ENCODE data around the gene NFKB2.
A peak's percentile ranks its signal among the peaks of the same experiment; 100 is the strongest.

Gene NFKB2

DNA sequence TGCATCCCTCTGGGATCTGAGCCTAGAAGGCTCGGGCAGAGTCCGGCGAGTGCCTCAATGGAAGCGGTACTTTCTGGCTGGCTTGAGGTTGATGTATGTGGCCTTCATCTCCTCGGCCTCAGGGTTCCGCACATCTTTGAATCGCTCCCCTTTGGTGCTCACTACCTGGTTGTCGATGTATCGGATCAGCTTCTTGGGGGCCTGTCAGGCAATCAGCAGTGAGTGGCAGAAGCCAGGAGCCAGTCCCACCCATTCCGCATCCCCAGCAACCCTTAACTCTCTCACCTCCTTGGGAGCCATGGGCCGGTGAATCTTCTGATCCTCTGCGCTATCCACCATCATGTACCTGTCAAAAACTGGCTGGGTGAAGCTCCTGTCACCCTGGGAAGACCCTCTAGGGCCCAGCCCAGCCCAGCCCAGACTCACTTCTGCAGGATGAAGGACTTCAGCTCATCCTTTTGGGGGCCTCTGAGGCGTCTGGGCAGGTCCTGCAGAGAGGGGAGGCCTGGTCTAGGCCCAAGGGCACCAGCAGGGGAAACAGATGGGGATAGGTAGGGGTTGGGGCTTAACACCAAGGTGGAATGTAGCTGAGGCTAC lies 28.0 kb downstream of the NFKB2 start:
- DNase-seq: no peak

DNA sequence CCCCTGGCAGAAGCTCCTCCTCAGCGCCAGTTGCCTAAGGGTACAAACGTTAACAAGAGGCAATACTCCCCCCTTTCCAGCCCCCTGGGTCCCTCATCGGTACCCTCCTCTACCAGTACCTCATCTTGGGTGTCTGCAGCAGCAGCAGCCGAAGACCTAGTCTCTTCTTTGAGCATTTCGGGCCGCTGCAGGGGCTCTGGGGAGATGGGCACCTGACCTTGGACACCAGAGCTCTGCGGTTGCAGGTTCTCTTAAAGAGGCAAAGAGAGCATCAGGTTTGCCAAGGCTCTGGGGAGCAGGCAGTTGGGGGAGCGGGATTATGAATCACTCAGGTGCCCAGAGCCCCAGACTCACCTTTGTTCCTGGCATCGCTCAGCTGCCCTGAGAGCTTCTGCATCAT lies 28.6 kb downstream of the NFKB2 start:
- no peak for DNase-seq

DNA sequence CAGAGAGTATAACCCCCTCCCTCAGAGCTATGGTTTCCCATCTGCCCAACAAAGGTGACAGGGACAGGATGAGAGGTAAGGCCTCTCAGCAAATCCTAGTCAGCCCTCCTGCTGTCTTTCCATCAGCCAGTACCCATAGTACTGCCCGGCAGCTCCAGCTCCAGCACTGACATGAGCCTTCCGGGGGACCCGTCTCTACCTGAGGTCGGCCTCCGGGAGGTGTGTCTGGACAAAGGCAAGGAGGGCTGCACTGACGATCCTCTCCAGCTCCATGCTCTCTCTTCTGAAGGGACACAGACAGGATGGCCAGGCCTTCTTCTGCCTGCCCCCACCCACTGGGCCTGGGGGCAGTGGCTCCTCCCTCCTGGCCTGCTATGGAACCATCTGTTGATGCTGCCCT lies 29.4 kb downstream of the NFKB2 start:
- DNase-seq: no peak

DNA sequence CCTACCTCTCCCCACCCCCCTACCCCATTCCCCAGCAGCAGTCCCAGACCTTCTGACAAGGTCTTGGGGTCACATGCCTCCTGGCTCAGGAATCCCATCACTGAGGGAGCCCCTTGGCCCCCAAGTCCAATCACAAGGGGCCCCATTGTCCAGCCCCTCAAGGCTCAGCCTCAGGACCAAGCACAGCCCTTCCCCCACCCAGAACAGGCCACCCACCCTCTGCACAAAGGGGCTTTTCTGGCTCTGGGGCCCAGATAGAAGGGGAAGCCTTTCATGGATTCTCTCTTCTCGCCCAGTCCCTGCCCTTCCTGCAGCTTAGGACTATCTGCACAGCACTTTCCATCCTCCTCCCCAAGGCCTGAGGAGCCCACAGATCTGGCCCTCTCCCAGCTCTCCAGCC lies 29.9 kb downstream of the NFKB2 start:
- no peak for DNase-seq

DNA sequence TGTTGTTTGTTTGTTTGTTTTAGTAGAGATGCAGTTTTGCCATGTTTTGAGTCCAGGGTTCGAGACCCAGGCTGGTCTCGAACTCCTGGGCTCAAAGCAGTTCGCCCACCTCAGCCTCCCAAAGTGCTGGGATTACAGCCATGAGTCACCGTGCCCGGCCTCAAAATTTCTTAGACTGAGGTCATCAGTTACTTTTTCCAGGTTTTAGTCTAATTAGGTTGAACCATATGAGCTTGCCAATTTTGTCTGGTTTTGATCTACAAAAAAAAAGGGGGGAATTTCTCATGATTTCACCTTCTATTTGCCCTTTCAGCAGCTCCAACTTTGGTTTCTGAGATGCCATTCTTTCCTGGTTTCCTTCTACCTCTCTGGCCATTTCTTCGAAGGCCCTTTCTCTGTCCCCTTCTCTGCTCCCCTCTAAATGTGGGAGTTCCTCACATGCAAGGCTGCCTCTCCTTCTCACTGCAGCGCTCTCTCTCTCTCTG lies 31.3 kb downstream of the NFKB2 start:
- no peak for DNase-seq

DNA sequence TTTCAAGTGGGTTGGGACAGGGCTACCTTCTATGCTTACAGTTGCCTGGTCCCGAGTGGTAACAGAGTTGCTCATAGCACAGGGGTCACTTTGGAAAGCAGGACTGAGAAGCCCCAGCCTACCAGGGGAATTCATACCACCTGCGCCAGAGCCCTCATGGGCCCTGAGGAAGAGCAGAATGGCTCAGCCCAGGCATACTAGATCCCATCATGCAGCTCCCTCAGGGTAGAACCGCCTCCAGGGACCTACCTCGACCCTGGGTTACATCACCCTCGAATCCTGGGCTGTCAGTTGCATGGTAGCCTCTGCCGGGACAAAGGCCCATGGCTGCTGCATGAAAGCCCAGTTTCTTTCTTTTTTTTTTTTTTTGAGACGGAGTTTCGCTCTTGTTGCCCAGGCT lies 34.0 kb downstream of the NFKB2 start:
- no peak for DNase-seq

DNA sequence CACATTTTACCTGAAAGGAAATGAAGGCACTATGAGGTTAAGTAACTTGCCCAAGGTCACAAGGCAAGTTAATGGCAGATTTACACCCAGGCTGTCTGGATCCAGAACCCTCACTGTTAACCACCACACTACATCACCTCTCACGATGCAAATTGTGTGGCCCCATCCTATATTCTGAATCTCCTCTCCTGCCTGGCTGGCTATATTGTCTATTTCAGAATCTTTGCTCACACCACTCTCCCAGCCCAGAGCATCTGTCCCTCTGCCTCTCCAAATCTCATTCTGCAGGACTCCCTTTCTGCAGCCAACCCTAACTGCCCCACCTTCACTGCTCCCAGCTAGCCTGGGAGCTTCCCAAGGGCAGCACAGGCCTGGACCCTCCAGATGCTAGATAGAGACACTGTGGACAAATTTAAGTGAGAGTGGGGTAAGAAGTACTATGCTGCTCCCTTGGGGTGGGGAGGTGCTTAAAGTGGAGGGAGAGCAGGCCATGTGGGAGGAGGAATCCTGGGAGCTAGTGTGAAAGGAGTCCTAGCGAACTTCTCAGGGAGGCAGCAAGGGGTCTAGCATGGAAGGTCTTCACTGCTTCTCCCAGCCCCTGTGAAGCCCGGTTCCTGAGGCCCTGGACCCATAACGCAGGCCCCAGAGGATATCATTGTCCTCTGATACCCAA lies 36.1 kb downstream of the NFKB2 start:
- DNase-seq: no peak

DNA sequence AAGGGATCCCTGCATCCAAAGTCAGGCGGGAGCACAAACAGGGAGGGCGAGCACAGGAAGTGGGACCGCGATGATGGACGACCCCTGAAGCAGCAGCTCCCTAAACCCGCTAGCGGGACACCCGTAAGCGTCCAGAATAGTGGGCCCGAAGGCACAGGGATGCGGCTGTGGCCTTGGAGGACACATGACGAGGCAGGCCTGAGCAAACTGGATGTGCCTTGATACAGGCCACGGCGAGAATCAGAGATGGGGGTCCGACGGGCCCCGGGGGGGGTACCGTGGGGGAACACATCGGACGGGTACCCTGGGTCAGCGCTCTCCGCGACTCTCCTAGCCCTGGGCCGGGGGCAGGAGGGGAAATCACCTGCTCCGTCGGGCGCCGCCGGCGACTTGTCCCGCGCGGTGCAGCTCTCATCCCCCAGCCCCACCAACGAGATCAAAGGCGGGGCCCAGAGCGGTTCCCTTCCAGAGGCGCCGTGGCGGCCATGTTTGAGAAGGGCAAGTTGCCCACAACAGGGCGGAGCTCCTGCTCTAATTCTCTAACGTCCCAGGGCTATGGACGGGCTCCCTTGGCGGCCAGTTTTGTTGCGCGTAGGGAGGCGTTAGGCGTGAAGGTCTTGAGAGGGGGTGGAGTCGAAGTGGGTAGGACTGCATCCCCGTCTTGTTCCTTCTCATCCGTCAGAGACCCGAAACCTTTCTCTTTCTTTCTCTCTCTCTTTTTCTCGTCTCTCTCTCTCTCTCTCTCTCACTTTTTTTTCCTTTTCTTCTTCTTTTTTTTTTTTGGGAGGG lies 36.9 kb downstream of the NFKB2 start, which contains the start of gene CUEDC2:
CUEDC2 (minus strand) TSS at position 413 of the 789 bp plus-strand sequence. CDS start 7,386 bp downstream, outside the sequence.
- peak; percentile 82 to 96 (median 88) for DNase-seq

DNA sequence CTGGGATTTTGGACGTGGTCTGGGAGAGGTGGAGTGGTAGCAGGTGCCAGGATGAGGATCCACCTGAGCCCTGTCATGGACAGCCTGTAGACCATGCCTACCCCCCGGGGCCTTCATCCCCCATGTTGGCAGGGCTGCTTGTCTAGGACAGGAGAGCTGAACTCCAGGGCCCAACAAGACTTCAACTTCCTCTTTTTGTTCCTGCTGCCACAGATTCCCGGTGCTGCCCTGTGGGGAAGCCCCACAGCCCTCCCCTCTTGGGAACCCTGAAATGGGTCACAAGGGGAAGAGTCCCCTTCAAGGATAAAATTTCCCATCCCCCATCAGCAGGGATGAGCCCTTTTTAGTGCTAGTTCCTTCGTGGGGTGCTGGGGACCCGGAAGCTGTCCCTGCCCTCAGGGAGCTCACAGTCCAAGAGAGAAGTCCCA lies 38.1 kb downstream of the NFKB2 start:
- no peak for DNase-seq

DNA sequence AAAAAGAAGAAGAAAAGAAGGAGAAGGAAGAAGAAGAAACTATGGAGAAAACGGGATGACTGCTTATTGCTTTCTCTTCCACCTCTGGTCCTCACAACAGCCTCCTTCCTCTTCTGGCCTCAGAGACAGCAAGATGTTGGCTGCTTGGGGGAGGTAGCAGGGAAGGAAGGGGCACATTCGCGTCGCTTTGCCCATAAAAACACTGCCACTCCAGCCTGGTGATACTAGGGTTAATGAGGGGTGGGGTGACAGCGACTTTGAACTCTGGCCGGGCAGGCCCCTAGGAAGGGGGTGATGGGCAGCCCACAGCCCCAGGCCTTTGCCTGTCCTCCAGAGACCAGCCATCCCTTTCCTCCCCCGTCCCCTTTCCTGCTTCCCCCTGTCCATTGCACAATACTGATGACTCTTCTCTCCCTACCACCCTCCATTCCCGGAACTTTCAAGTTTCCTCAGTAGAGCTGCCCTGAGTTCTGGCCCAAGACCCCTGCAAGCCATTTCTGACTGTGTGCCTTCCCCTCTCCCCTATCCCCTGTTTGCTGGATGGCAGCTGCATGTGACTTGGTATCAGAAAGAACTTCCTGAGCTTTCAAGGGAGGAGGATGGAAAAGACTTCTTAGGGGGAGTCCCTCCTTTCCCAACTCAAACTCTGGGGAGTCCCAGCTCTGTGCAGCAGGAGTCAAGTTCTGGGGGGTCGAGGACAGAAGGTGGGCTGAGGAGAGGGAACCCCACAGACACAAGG lies 39.1 kb downstream of the NFKB2 start:
- no peak for DNase-seq

DNA sequence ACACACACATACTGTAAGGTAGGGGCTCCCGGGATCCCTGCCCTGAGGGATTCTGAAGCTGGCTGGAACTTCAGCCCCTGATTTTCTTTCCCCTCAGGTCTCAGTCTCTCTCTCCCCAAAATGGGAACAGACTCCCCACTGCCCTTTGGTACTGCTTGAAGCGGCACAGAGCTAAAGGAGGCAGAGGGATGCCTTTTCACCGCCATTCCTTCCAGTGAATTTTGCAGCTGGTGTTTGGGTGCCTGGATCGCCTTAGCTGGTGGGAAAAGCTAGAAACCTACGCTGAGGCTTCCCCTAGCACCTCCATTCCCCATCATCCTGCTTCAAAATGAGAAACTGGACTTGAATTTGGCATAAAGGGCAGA lies 39.6 kb downstream of the NFKB2 start:
- no peak for DNase-seq

DNA sequence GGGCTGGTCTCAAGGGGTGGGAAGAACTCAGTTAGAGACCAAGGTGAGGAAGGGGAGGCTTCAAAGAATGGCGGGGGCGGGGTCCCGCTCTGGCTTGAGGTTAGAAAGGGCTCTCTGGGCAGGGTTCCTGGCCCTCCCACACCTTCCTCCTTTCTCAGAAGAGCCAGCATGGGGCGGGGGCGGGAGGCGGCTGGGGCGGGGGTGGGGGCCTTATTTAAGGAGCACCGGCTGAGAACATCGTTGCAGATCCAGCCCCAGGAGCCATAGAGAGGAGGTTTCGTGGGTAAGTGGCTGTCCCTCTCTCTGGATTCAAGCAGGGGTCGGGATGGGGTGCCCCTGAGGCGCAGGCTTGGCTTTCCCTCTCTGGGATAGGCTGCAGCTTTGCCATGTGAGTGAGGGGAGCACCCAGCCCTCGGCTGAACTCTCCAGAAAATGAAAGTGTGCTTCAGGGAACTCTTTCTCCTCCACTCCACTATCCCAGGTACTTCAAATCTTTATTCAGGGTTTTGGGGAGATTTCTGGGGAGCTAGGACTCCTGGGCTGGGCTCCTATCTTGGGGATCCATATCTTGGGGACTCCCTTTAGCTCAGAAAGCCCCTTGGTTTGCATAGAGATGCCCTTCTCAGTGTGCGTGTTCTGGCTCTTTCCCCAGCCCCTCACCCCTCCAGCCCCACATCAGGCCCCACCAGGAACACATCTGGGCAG lies 40.2 kb downstream of the NFKB2 start:
- DNase-seq: no peak

DNA sequence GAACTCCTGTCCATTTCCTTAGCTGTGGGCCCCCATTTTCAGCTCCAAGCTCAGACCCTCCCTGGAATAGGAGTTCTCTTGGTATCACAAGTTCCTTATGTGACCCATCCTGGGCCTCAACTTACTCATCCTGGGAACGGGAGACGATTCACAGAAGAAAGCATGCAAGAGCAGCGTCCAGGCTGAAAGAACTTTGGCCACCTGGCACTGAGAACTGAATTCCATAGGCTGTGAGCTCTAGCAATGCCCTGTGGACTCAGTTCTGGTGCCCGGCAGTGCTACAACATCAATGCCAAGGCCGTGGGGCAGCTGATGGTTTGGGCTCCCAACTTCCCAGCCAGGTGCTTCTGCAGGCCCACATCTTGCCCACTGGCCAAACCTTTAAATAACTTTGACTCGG lies 40.8 kb downstream of the NFKB2 start:
- DNase-seq: no peak

DNA sequence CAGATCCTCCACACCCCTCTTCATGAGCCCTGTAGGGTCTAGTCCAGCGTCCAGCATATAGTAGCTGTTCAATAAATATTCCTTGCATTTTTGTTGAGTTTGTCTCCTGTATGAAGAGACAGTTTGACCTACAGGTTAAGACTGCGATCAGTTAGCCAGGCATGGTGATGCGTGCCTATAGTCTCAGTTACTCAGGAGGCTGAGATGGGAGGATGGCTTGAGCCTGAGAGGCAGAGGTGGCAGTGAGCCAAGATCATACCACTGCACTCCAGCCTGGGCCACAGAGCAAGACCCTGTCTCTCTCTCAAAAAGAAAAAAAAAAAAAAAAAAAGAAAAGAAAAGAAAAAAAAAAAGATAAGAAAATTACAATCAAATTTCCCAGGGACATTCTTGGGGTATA lies 42.0 kb downstream of the NFKB2 start:
- DNase-seq: no peak

DNA sequence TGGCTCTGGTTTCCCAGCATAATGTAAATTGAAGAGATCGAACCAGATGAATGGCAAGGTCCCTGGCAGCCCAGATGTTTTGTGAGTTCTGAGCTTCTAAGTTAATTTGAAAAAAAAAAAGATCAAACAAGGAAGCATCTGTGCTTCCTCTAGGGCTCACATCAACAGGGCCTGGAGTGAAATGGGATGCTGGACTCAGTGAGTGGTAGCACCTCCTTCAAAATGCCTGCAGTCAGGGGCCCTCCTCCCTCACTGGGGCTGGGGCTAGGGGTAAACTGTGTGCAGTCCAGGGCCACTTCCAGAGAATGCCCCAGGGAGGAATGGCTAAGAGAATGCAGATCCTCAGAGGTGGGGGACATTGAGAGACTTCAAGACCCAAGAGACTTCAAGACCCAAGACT lies 42.9 kb downstream of the NFKB2 start:
- no peak for DNase-seq

DNA sequence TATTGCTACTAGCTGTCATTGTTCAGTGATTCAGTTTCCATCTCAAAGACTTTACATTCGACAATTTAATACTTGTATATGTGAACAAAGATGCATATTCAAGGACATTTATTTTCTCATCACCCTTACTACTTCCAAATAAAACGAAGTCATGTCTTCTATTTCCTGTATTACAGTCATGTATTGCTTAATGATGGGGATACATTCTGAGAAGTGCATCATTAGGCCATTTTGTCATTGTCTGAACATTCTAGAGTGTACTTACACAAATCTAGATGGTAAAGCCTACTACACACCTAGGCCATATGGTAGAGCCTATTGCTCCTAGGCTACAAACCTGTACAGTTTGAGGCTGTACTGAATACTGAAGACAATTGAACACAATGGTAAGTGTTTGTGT lies 49.3 kb downstream of the NFKB2 start:
- no peak for DNase-seq

DNA sequence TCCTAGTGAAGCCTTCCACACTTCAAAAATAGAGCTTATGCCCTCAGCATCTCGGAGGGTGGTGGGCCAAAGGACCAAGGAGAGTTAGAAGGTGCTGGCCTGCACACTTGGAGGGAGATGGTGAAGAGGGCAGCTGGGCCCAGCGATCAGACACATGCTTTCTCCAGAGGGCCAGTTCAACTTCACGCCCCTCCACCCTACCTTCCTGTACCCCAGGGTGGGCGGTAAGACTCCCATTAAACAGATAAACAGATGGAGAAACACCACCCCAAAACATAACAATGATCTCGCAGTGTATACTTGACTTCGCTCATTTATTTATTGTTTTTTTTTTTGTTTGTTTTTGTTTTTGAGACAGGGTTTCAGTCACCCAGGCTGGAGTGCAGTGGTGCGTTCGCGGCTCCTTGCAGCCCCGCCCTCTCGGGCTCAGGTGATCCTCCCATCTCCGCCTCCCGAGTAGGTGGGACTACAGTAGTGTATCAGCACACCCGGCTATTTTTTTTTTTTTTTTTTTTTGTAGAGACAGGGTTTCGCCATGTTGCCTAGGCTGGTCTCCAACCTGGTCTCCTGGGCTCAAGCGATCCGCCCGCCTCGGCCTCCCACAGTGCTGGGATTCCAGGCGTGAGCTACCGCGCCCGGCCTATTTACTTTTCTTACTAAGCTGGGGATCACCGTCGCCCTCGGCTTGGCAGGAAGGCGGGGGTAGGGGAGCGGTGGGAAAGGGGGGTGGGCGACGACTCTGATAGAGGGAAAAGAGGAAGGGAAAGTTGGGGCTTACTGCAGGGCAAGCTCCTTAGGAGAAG lies 54.0 kb downstream of the NFKB2 start:
- peak; percentile 49 to 77 (median 68) for DNase-seq

DNA sequence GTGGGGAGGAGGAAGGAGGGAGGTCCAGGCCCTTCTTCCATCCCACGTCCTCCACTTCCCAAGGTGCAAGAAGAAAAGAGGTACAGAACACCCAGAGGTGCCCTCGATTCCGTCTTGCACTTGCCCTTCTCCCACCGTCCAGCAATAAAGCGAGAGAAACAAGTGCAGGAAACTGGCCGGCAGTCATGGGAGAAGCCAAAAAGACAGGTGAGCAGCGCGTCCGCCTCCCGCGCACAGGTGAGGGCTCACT lies 54.5 kb downstream of the NFKB2 start:
- no peak for DNase-seq

DNA sequence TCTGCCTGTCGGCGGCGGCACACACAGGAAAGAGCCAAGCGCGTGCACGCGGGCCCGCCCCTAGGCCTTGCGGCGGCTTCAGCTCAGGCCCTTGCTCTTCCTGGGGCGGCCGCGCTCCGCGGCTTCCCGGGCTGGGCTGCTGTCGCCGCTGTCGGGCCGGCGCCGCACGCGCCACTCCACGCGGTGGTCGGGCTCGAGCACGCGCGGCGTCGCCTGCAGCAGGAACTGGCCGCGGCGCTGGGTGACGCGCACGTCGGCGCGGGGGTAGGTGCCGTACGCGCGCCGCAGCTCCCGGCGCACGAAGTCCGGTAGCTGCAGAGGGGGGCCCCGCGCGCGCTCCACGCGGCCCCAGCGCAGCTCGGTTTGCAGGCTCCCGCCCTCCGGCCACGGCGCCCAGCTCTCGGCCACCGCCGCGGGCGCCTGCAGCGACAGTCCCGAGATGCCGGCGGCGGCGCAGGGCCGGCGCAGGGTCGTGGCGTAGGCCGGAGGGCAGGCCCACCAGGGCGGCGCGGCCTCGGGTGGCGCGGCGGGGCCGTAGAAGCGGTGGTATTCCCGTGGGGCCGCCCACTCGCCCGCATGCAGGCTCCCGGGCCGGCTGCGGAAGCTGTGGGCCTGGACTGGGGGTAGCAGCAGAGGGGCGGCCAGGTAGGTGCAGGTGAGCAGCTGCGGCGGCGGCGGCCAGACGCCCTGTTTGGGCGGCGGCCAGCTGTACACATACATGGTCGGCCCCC lies 55.0 kb downstream of the NFKB2 start:
- peak; percentile 49 to 93 (median 74) for DNase-seq

DNA sequence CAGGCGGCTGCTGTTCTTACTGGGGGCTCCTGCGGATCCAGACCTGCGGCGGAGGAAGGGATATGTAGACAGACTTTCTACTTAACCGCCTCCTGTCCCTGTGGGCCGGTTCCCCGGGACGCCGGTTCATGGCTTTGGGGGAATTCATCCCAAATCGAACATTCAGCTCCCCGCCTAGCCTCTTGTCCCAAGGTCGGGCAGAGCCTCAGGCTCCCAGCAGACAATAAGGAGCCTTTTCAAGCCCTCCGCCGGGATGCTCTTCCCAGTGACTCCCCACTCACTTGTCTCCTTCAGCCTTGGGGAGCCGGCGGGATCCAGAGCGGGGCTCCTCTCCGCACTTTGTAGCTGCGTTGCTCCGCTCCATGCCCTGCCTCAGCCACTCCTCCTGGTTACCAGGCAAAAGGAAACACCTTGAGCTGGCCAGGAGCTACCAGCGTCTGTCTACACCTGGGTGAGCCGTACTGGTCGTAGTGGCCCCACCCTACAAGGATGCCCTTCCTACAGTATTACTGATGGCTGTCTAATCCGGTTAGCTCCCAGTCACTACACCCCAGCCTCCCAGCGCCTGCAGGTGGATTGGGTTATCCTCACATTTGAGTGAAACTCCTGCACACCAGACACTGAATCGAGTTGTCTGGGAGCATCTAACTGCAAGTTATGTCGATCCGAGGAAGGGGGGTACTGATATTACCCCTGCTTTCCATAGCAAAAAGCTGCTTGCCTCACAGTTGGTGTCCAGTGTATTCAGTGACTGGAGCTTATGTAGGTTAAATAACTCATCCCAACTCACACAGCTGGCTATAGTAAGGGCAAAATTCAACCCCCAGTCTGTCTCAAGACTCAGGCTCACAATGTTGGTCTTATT lies 55.8 kb downstream of the NFKB2 start, which contains the start of gene C10orf95:
C10orf95 (minus strand) TSS at position 439 of the 865 bp plus-strand sequence. CDS start 450 bp downstream, outside the sequence.
- no peak for DNase-seq

Data from activated CD4-positive, CD25-positive, alpha-beta regulatory T cell (primary cell).